Measurements from ENCODE around the gene MCRS1.

DNA sequence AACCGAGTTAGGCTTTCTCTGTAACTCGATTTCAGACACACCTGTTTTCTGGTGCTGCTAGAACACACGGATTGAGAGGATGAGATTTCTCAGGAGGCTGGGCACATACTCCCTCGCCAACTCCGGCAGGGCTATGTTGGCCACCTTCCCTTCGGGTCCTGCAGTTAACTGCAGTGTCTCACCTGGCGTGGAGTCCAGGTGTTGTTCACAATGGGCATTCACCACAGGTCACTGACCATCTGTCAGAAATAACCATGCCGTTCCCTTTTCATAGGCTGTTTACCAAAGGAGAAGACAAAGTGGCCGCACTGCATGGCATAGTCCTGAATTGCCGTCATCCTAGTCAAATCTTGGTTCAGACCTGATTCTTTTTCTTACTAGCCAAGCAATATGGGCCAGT is 34.6 kb downstream of the MCRS1 start:
- no peak for TF ChIP-seq POLR2A (IDR thresholded peaks at IDR 0.05)
- TF ChIP-seq, protein P1, sequence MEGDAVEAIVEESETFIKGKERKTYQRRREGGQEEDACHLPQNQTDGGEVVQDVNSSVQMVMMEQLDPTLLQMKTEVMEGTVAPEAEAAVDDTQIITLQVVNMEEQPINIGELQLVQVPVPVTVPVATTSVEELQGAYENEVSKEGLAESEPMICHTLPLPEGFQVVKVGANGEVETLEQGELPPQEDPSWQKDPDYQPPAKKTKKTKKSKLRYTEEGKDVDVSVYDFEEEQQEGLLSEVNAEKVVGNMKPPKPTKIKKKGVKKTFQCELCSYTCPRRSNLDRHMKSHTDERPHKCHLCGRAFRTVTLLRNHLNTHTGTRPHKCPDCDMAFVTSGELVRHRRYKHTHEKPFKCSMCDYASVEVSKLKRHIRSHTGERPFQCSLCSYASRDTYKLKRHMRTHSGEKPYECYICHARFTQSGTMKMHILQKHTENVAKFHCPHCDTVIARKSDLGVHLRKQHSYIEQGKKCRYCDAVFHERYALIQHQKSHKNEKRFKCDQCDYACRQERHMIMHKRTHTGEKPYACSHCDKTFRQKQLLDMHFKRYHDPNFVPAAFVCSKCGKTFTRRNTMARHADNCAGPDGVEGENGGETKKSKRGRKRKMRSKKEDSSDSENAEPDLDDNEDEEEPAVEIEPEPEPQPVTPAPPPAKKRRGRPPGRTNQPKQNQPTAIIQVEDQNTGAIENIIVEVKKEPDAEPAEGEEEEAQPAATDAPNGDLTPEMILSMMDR (IDR thresholded peaks at IDR 0.05): no peak
